NCI-H187 treated with DMSO at 0.1 percent for 48 hours (cell line): Measurements from ENCODE around the gene PRDM16.

ENCODE experiments used
- DNase-seq: peaks from one replicate; lab custom pipeline; 2025; lab: John Stamatoyannopoulos, UW

The PRDM16 gene

GRCh38 chr1:3053986-3054385 is 15.0 kb upstream of the PRDM16 start:
- no peak for DNase-seq

- no peak for DNase-seq
These were observed 14.5 kb upstream of the PRDM16 start for GRCh38 chr1:3054474-3054873.

- no peak for DNase-seq
These were observed 14.0 kb upstream of the PRDM16 start for GRCh38 chr1:3055051-3055450.

- no peak for DNase-seq
These were observed 12.4 kb upstream of the PRDM16 start for GRCh38 chr1:3056641-3057040.

- DNase-seq: no peak
These were observed 10.6 kb upstream of the PRDM16 start for GRCh38 chr1:3058263-3059030.

GRCh38 chr1:3060127-3060526 is 8.9 kb upstream of the PRDM16 start:
- no peak for DNase-seq

- no peak for DNase-seq
These were observed 8.1 kb upstream of the PRDM16 start for GRCh38 chr1:3060601-3061551.

- no peak for DNase-seq
These were observed 7.4 kb upstream of the PRDM16 start for GRCh38 chr1:3061566-3061965.

- DNase-seq: no peak
These were observed 6.9 kb upstream of the PRDM16 start for GRCh38 chr1:3061981-3062615.

GRCh38 chr1:3062616-3063378 is 6.2 kb upstream of the PRDM16 start:
- no peak for DNase-seq

- no peak for DNase-seq
These were observed 5.4 kb upstream of the PRDM16 start for GRCh38 chr1:3063379-3064295.

GRCh38 chr1:3064296-3064850 is 4.6 kb upstream of the PRDM16 start:
- no peak for DNase-seq

GRCh38 chr1:3064901-3065300 is 4.1 kb upstream of the PRDM16 start:
- DNase-seq: no peak

GRCh38 chr1:3065396-3065795 is 3.6 kb upstream of the PRDM16 start:
- no peak for DNase-seq

- no peak for DNase-seq
These were observed 3.2 kb upstream of the PRDM16 start for GRCh38 chr1:3065797-3066196.

- no peak for DNase-seq
These were observed 2.7 kb upstream of the PRDM16 start for GRCh38 chr1:3066250-3066711.

GRCh38 chr1:3066826-3067225 is 2.2 kb upstream of the PRDM16 start:
- DNase-seq: no peak

GRCh38 chr1:3067301-3067670 is 1.7 kb upstream of the PRDM16 start:
- DNase-seq: no peak

GRCh38 chr1:3067671-3068563 is 1.1 kb upstream of the PRDM16 start:
- no peak for DNase-seq
